Hepatocyte (in vitro differentiated cells): ENCODE measurements around the gene SLC8A1. TPM values are rescaled to one million over a fixed set of nuclear protein-coding genes. Genes with fewer than 3 reads are reported as not detected.

Source experiments
- DNase-seq: peaks from one replicate; pipeline ENCODE4 v3.0.0-alpha.2; 2016; ENCODE audit warnings: low spot score
- H2AFZ ChIP-seq: fragments of 200-600 bp; sonication (generic); 2 replicates; pipeline ENCODE4 v1.6.0; 2016; ENCODE audit warnings: antibody characterized with exemption, mild to moderate bottlenecking
- H3K27ac ChIP-seq: fragments of 200-600 bp; sonication (generic); 2 replicates; pipeline ENCODE4 v1.5.1; 2016; ENCODE audit warnings: mild to moderate bottlenecking
- H3K27me3 ChIP-seq: fragments of 200-600 bp; sonication (generic); 2 replicates; pipeline ENCODE4 v1.6.1; 2016
- H3K36me3 ChIP-seq: fragments of 200-600 bp; sonication (generic); replicated peaks from 2 replicates; pipeline ENCODE4 v1.5.1; 2016; ENCODE audit warnings: low read depth; ENCODE audit not compliant: insufficient read depth
- H3K4me1 ChIP-seq: fragments of 200-600 bp; sonication (generic); 2 replicates; pipeline ENCODE4 v1.5.1; 2016; ENCODE audit warnings: mild to moderate bottlenecking, moderate library complexity; ENCODE audit not compliant: insufficient read depth
- H3K4me2 ChIP-seq: fragments of 200-600 bp; sonication (generic); 2 replicates; pipeline ENCODE4 v1.6.0; 2016
- H3K4me3 ChIP-seq: fragments of 200-600 bp; sonication (generic); 2 replicates; pipeline ENCODE4 v1.5.1; 2016; ENCODE audit warnings: mild to moderate bottlenecking
- H3K79me2 ChIP-seq: fragments of 200-600 bp; sonication (generic); 2 replicates; pipeline ENCODE4 v1.6.0; 2017; ENCODE audit warnings: mild to moderate bottlenecking
- H3K9me2 ChIP-seq: fragments of 200-600 bp; sonication (generic); replicated peaks from 2 replicates; pipeline ENCODE4 v1.6.0; 2017; ENCODE audit warnings: mild to moderate bottlenecking; ENCODE audit not compliant: insufficient read depth
- H3K9me3 ChIP-seq: fragments of 200-600 bp; sonication (generic); 2 replicates; pipeline ENCODE4 v1.5.1; 2016; ENCODE audit warnings: low read depth, mild to moderate bottlenecking
- H4K20me1 ChIP-seq: fragments of 200-600 bp; sonication (generic); 2 replicates; pipeline ENCODE4 v1.6.0; 2016; ENCODE audit warnings: mild to moderate bottlenecking; ENCODE audit not compliant: insufficient read depth, poor library complexity, severe bottlenecking
- CTCF ChIP-seq: fragments of 200-600 bp; sonication (generic); IDR thresholded peaks from 2 replicates; pipeline ENCODE4 v1.5.1; 2016; ENCODE audit warnings: antibody characterized with exemption, mild to moderate bottlenecking; ENCODE audit not compliant: poor library complexity
- EZH2 ChIP-seq: fragments of 200-600 bp; sonication (generic); IDR thresholded peaks from 2 replicates; pipeline ENCODE4 v1.6.1; 2016; ENCODE audit warnings: antibody characterized with exemption, mild to moderate bottlenecking, borderline replicate concordance
- EZH2phosphoT487 ChIP-seq: fragments of 200-600 bp; sonication (generic); IDR thresholded peaks from one replicate; pipeline ENCODE4 v1.6.1; 2018; ENCODE audit warnings: antibody characterized with exemption, mild to moderate bottlenecking, low read depth, moderate library complexity; ENCODE audit not compliant: unreplicated experiment, severe bottlenecking
- WGBS: methylation state at CpG from one replicate; pipeline ENCODE4 v1.1.6; 2016; ENCODE audit warnings: low lambda C conversion rate; ENCODE audit errors: missing lambda C conversion rate; 5-methylcytosine and 5-hydroxymethylcytosine counted together
- polyA plus RNA-seq: library from polyadenylated mRNA; unstranded; fragments of >200 nt; fragmentation: Nextera tagmentation; extraction: Ambion mirVana; gene quantifications from 2 replicates; pipeline ENCODE4 v1.2.1, GENCODE V29; 2016
- total RNA-seq: library from RNA; depleted of rRNA; stranded (reverse); fragments of >200 nt; gene quantifications from 2 replicates; pipeline ENCODE4 v1.2.3, GENCODE V29; 2014

SLC8A1 gene
- total and polyA plus RNA-seq, 2 experiments from 2014 or later, result 2.2 to 8.9 TPM

- Histone ChIP-seq H3K27me3 (no peaks in the 10 kb centered on the region), H3K9me3 (no peaks in the 10 kb centered on the region), H3K9me2 (no peaks in the 10 kb centered on the region), H3K4me1 (no peaks in the 10 kb centered on the region), H3K79me2 (no peaks in the 10 kb centered on the region), H3K36me3 (no peaks in the 10 kb centered on the region), H3K4me2 (no peak overlapping the region), H3K4me3 (no peak overlapping the region), H2AFZ (no peak overlapping the region), H3K27ac (no peak overlapping the region), H4K20me1 (no peaks in the 10 kb centered on the region)
- no peak for TF ChIP-seq CTCF
- no peak for TF ChIP-seq EZH2phosphoT487
- no peak for TF ChIP-seq EZH2
- DNase-seq, result no peak
- 84% methylated on average over 2 of the region's 2 CpGs for WGBS
Measured at GRCh38 chr2:40380721-40381120, 71.2 kb downstream of the SLC8A1 start.

DNA sequence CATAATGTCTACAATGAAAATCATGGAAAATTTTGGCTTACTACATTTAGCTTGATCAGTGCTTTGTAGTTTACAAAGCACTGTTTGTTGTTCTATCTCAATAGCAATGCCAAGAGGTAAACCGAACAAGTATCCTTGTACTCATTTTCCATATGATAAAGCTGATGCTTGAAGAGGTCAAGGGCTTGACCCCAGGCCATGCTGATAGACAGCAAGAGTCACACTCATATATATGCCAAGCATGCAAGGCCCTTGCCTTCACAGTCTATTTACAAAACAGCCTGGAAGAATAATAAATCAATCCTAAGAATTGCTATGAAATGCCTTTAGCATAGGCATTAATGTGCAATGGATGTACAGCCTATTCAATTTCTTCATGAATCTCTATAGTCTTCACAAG is 71.8 kb downstream of the SLC8A1 start:
- no peak overlapping the region for H2AFZ ChIP-seq
- no peaks in the 10 kb centered on the region for H3K79me2 ChIP-seq
- no peaks in the 10 kb centered on the region for H3K9me3 ChIP-seq
- TF ChIP-seq CTCF (no peak), EZH2 (no peak), EZH2phosphoT487 (no peak)
- no peaks in the 10 kb centered on the region for H3K4me1 ChIP-seq
- 91% methylated on average over 1 of the region's 1 CpG for WGBS
- H3K9me2 ChIP-seq, result no peaks in the 10 kb centered on the region
- H3K36me3 ChIP-seq, result no peaks in the 10 kb centered on the region
- DNase-seq, result no peak
- no peak overlapping the region for H3K4me3 ChIP-seq
- no peaks in the 10 kb centered on the region for H3K27me3 ChIP-seq
- H4K20me1 ChIP-seq, result no peaks in the 10 kb centered on the region
- H3K4me2 ChIP-seq, result no peak overlapping the region
- no peak overlapping the region for H3K27ac ChIP-seq

- Histone ChIP-seq H3K4me1 (peaks cover 17% of the 10 kb centered on the region), H3K4me3 (no peak overlapping the region)
- TF ChIP-seq EZH2 (no peak), EZH2phosphoT487 (no peak), CTCF (no peak)
Measured at GRCh38 chr2:40374543-40375240, 77.2 kb downstream of the SLC8A1 start.

DNA sequence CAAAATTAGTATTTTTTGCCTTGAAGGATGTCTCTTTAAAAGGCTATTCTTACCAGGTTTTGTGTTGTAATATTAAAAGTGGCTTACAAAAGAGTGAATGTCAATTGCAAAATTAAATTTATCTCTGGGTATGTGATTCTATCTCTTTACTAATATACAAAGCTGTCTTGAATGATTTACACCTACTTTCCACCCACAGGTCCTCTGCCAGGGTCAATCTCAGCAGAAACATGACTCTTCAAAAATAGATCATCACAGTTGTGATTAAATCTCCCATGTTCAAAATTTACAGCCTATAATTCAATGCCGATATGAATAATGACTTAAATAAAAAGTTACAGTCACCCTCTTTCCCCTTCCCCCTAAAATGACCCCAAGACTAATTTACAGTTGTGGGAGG is 78.8 kb downstream of the SLC8A1 start:
- H3K27ac ChIP-seq, result peak overlapping the region; percentile 45
- H2AFZ ChIP-seq, result no peak overlapping the region
- H3K36me3 ChIP-seq, result no peaks in the 10 kb centered on the region
- H3K9me3 ChIP-seq, result no peaks in the 10 kb centered on the region
- H3K4me2 ChIP-seq, result no peak overlapping the region
- H3K79me2 ChIP-seq, result no peaks in the 10 kb centered on the region
- no peaks in the 10 kb centered on the region for H3K27me3 ChIP-seq
- no peak overlapping the region for H3K4me3 ChIP-seq
- no peaks in the 10 kb centered on the region for H4K20me1 ChIP-seq
- no peak for DNase-seq
- H3K4me1 ChIP-seq, result peaks cover 17% of the 10 kb centered on the region
- H3K9me2 ChIP-seq, result no peaks in the 10 kb centered on the region
- WGBS, result 94% methylated on average over 1 of the region's 1 CpG
- no peak for TF ChIP-seq EZH2phosphoT487
- TF ChIP-seq CTCF, result no peak
- TF ChIP-seq EZH2, result no peak

More at GRCh38 chr2:40374543-40375240, 77.2 kb downstream of the SLC8A1 start:
- H3K27ac ChIP-seq, result no peak overlapping the region
- DNase-seq, result no peak
- no peak overlapping the region for H3K4me2 ChIP-seq
- H3K9me3 ChIP-seq, result no peaks in the 10 kb centered on the region
- no peaks in the 10 kb centered on the region for H4K20me1 ChIP-seq
- H3K36me3 ChIP-seq, result no peaks in the 10 kb centered on the region
- H3K27me3 ChIP-seq, result no peaks in the 10 kb centered on the region
- WGBS, result 66% methylated on average over 2 of the region's 2 CpGs
- H3K79me2 ChIP-seq, result no peaks in the 10 kb centered on the region
- H3K9me2 ChIP-seq, result no peaks in the 10 kb centered on the region
- H2AFZ ChIP-seq, result no peak overlapping the region
